ENCODE data around the gene NPAS3. TPM values are rescaled to one million over a fixed set of nuclear protein-coding genes. Genes with fewer than 3 reads are reported as not detected.

NPAS3 gene
- total and polyA plus RNA-seq, 2 of the 8 experiments (the other 6 are each of a cell fraction or from before 2014, with no cell fraction given): 0.11 to 0.60 TPM

DNA sequence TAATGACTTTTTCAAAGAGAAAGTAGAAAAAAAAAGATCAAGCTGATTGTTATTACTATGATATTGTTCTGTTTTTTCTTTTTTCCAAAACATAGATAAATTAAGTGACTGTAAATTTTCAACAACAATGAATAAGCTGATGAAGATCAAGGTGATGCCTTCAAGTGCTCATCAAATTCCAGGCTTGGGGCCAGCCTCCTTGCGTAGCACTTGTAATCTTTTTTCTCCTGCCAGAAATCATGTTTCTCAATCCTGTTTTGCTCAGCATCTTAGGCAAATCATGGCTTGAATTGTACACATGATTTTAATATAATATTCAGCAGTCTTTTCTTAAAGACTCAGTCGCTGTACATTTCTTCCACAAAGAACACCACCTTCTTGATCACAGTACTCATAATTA, 333.2 kb downstream of the NPAS3 start:
- no peaks in the 10 kb centered on the region for H3K79me1 ChIP-seq (ENCODE audit: low read depth, low read length)
- WGBS, 2 experiments (ENCODE audit: extremely low coverage in 1 of 2, insufficient coverage in 1 of 2, insufficient read length in 1 of 2, insufficient replicate concordance in 2 of 2, low coverage in 1 of 2, low lambda C conversion rate in 2 of 2, missing lambda C conversion rate in 1 of 2): 92% methylated on average over 2 of the region's 2 CpGs; no CpG with 5 or more reads in 1 of the 2 experiments
- H2BK5ac ChIP-seq (ENCODE audit: low read depth, low read length): no peak overlapping the region
- H3K27me3 ChIP-seq (replicated peaks in 1 of 4; ENCODE audit: control insufficient read depth in 3 of 4, extremely low read depth in 1 of 4, insufficient read depth in 3 of 4, low read length in 3 of 4): no peaks in the 10 kb centered on the region
- H4K8ac ChIP-seq (ENCODE audit: extremely low read depth, insufficient read depth, low read length): no peak overlapping the region
- no peak overlapping the region for H3K14ac ChIP-seq (ENCODE audit: insufficient read length)
- no peaks in the 10 kb centered on the region for H3K9me3 ChIP-seq (ENCODE audit: insufficient read depth in 2 of 2, low read depth in 1 of 2, low read length in 1 of 2)
- FAIRE-seq (no peak), DNase-seq (ENCODE audit: low read depth in 1 of 2, low spot score in 2 of 2) (no peak)
- no peak overlapping the region for H3K4me2 ChIP-seq (ENCODE audit: insufficient read depth in 1 of 2, low read depth in 2 of 2, low read length in 2 of 2)
- H2BK15ac ChIP-seq (ENCODE audit: low read length): no peak overlapping the region
- no peak overlapping the region for H3K23ac ChIP-seq (ENCODE audit: insufficient read length)
- H4K91ac ChIP-seq (replicated peaks; ENCODE audit: insufficient read length, low read length): no peak overlapping the region
- ChIA-PET CTCF (ENCODE audit: partially characterized antibody) (interaction anchor here (1.1 kb wide), 1 partner anchor 232 kb away, joined by 5 read pairs; no protein-coding TSS in a partner anchor), POLR2A (ENCODE audit: partially characterized antibody) (no interaction called here)
- no peak overlapping the region for H2BK12ac ChIP-seq (ENCODE audit: low read depth, low read length)
- no peak overlapping the region for H2BK20ac ChIP-seq (ENCODE audit: low read length)
- H3K36me3 ChIP-seq (ENCODE audit: control insufficient read depth in 2 of 4, insufficient read depth in 4 of 4, low read length in 3 of 4): no peaks in the 10 kb centered on the region
- no peak overlapping the region for H4K5ac ChIP-seq (ENCODE audit: insufficient read length, low read depth, low read length)
- no peak overlapping the region for H3K9ac ChIP-seq (replicated peaks in 1 of 4; ENCODE audit: extremely low read depth in 1 of 4, low read depth in 3 of 4, low read length in 3 of 4)
- no peak overlapping the region for H3K18ac ChIP-seq (ENCODE audit: extremely low read depth, low read length)
- H2AK5ac ChIP-seq (ENCODE audit: low read depth, low read length): no peak overlapping the region
- H3K4me1 ChIP-seq (replicated peaks in 1 of 4; ENCODE audit: control insufficient read depth in 3 of 4, insufficient read depth in 4 of 4, low read length in 3 of 4): no peaks in the 10 kb centered on the region
- H4K20me1 ChIP-seq (replicated peaks in 1 of 2; ENCODE audit: control insufficient read depth in 1 of 2, insufficient read depth in 2 of 2, low read length in 2 of 2): no peaks in the 10 kb centered on the region
- no peaks in the 10 kb centered on the region for H3K23me2 ChIP-seq (ENCODE audit: low read depth, low read length)
- H3K4me3 ChIP-seq (ENCODE audit: extremely low read depth in 1 of 4, insufficient read depth in 2 of 4, low read depth in 3 of 4, low read length in 4 of 4): no peak overlapping the region
- H3K27ac ChIP-seq (ENCODE audit: low read depth, low read length): no peak overlapping the region
- H2BK120ac ChIP-seq (replicated peaks; ENCODE audit: low read depth, low read length): no peak overlapping the region
- no peak overlapping the region for H3K56ac ChIP-seq (replicated peaks; ENCODE audit: insufficient read length, low read depth, low read length)
- no peaks in the 10 kb centered on the region for H3K79me2 ChIP-seq (ENCODE audit: control insufficient read depth in 1 of 2, insufficient read depth in 2 of 2, low read length in 2 of 2)
- no peak overlapping the region for H2AFZ ChIP-seq (ENCODE audit: low read length)
- H3K4ac ChIP-seq (replicated peaks; ENCODE audit: insufficient read length, low read depth, low read length): no peak overlapping the region
- TF ChIP-seq ASH2L (IDR thresholded peaks at IDR 0.05; ENCODE audit: low read length) (no peak), CTCF (IDR thresholded peaks at IDR 0.05; ENCODE audit: control extremely low read depth in 1 of 3, insufficient read depth in 1 of 3, low read depth in 1 of 3, low read length in 3 of 3) (no peak), SIX5 (IDR thresholded peaks at IDR 0.05; ENCODE audit: low read depth, low read length) (no peak), SRF (IDR thresholded peaks at IDR 0.05; ENCODE audit: low read depth, low read length) (no peak), TCF12 (IDR thresholded peaks at IDR 0.05; ENCODE audit: low read depth, low read length) (no peak), KDM5A (IDR thresholded peaks at IDR 0.05; ENCODE audit: low read length) (no peak), FOSL1 (IDR thresholded peaks at IDR 0.05; ENCODE audit: insufficient read depth, low read depth, low read length) (no peak), SIRT6 (IDR thresholded peaks at IDR 0.05; ENCODE audit: low read length) (no peak), SP1 (IDR thresholded peaks at IDR 0.05; ENCODE audit: low read depth, low read length) (no peak), GTF2F1 (IDR thresholded peaks at IDR 0.05; ENCODE audit: borderline replicate concordance, low read depth, low read length) (no peak), TAF7 (optimal IDR thresholded peaks at IDR 0.05; ENCODE audit: borderline replicate concordance, low read depth, low read length) (no peak), RAD21 (IDR thresholded peaks at IDR 0.05 in 1 of 2, conservative IDR thresholded peaks at IDR 0.05 in 1 of 2; ENCODE audit: low read depth in 2 of 2, low read length in 2 of 2) (no peak), CBX8 (IDR thresholded peaks at IDR 0.05; ENCODE audit: borderline replicate concordance, low read depth, low read length) (no peak)

All from H1 (cell line).